Left lung (tissue), 10 donors: ENCODE measurements around the gene CCDC102A. TPM values are rescaled to one million over a fixed set of nuclear protein-coding genes. Genes with fewer than 3 reads are reported as not detected.

ENCODE experiments used
- ATAC-seq: fragments of 200-7000 bp; cut with Tn5 transposase; one replicate; pipeline ENCODE4 v1.9.1; 2020; ENCODE audit warnings: moderate library complexity
- DNase-seq, 4 donors: peaks; one replicate each; pipeline ENCODE4 v3.0.0-alpha.2; 2013 to 2020
- H3K27ac ChIP-seq, 2 donors: fragments of 200-600 bp; sonication (generic) in 1 of 2; one replicate each; pipeline versions ENCODE4 v1.5.0 to v1.8.0; 2020 to 2021
- H3K27me3 ChIP-seq, 2 donors: fragments of 200-600 bp; sonication (generic) in 1 of 2; one replicate each; pipeline versions ENCODE4 v1.5.0 to v1.8.0; 2020 to 2021
- H3K36me3 ChIP-seq, 2 donors: fragments of 200-600 bp; sonication (generic) in 1 of 2; one replicate each; pipeline versions ENCODE4 v1.5.0 to v1.8.0; 2020 to 2021
- H3K4me1 ChIP-seq, 2 donors: fragments of 200-600 bp; one replicate each; pipeline ENCODE4 v1.8.0; 2021
- H3K4me3 ChIP-seq, 2 donors: fragments of 200-600 bp; sonication (generic) in 1 of 2; one replicate each; pipeline versions ENCODE4 v1.5.0 to v1.8.0; 2020 to 2021; ENCODE audit warnings: mild to moderate bottlenecking in 1 of 2
- H3K9me3 ChIP-seq, 2 donors: fragments of 200-600 bp; sonication (generic) in 1 of 2; one replicate each; pipeline versions ENCODE4 v1.5.0 to v1.8.0; 2020 to 2021
- intact Hi-C, 2 donors: fragments of 100-400 bp; cut with DNase I; formaldehyde crosslinking; loops; one replicate each; pipeline versions ENCODE4 v1.11.2 to v1.14.2; 2022
- polyA plus RNA-seq, 6 donors: library from polyadenylated mRNA; unstranded; fragments of 120-200 nt; gene quantifications; one replicate each; pipeline ENCODE4 v1.2.1, GENCODE V29; 2013; ENCODE audit not compliant: insufficient read length in 6 of 6
- total RNA-seq, 2 donors: library from RNA; stranded (reverse); fragmentation: NEBNext Ultra II Directional; extraction: Animal tissue kit (Norgen Biotek cat#: 25700); gene quantifications; one replicate each; pipeline ENCODE4 v1.2.1, GENCODE V29; 2021
- TF ChIP-seq, protein P1 (sequence below), 2 donors: fragments of 200-600 bp; sonication (generic) in 1 of 2; IDR thresholded peaks; one replicate each; pipeline versions ENCODE4 v1.5.0 to v1.8.0; 2021; ENCODE audit warnings: antibody characterized with exemption in 2 of 2
- donor health status: DM: no; HTN: yes; CAD: no.
- donor health status: DM: no; HTN: no; CAD: no.

CCDC102A gene
- total and polyA plus RNA-seq, 8 donors: 5.2 to 18.4 (median 13.0) TPM

DNA sequence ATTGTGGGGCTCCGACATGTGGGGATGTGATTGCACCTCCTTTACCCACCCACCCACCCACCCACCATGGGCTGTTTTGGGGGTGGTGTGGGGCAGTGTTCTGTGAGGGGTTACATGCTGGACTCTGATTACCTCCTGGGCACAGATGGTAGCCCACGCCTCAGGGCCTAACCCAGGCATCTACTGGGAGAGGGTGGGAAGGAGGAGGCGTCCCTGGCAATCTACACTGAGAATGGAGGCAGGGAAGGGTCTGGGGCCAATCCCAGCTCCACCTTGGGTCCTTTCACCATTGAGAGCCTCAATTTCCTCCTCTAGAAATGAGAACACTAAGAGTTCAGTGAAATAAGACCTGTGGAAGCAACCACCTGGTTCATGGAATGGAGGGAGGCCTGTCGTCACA is 38.3 kb downstream of the CCDC102A start:
- intact Hi-C loops: no loop called here
- Histone ChIP-seq H3K27me3 (no peaks in the 10 kb centered on the region), H3K4me1 (peaks cover 3 to 4% of the 10 kb centered on the region in 2 donors), H3K36me3 (no peaks in the 10 kb centered on the region), H3K4me3 (no peak overlapping the region), H3K9me3 (no peaks in the 10 kb centered on the region), H3K27ac (no peak overlapping the region)
- TF ChIP-seq, protein P1, sequence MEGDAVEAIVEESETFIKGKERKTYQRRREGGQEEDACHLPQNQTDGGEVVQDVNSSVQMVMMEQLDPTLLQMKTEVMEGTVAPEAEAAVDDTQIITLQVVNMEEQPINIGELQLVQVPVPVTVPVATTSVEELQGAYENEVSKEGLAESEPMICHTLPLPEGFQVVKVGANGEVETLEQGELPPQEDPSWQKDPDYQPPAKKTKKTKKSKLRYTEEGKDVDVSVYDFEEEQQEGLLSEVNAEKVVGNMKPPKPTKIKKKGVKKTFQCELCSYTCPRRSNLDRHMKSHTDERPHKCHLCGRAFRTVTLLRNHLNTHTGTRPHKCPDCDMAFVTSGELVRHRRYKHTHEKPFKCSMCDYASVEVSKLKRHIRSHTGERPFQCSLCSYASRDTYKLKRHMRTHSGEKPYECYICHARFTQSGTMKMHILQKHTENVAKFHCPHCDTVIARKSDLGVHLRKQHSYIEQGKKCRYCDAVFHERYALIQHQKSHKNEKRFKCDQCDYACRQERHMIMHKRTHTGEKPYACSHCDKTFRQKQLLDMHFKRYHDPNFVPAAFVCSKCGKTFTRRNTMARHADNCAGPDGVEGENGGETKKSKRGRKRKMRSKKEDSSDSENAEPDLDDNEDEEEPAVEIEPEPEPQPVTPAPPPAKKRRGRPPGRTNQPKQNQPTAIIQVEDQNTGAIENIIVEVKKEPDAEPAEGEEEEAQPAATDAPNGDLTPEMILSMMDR (IDR thresholded peaks at IDR 0.05): no peak
- ATAC-seq (no peak), DNase-seq (peak in 1 of 4 donors; percentile 4)

DNA sequence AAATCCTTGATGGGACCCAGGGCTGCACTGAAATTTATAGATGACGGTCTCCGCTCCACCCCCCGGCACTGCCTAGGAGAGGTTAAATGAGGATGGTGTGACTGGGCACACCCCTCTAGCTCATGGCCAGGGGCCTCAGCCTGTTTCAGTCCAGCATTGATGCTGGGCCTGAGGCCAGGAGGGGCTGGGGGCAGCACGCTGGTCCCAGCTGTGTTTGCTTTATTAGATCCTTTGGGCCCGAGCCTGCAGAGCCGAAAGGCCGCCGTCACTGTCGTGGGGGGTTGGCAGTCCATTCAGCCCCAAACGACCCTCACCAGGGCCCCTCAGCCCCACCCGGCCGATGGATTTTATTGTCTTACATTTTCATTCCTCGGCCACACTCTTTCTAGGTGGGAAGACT is 39.2 kb downstream of the CCDC102A start:
- Histone ChIP-seq H3K4me1 (peaks cover 0 to 3% of the 10 kb centered on the region in 2 donors), H3K4me3 (no peak overlapping the region), H3K27ac (no peak overlapping the region), H3K36me3 (no peaks in the 10 kb centered on the region), H3K9me3 (no peaks in the 10 kb centered on the region), H3K27me3 (no peaks in the 10 kb centered on the region)
- intact Hi-C loops: no loop called here
- TF ChIP-seq, protein P1 (IDR thresholded peaks at IDR 0.05): no peak
- DNase-seq (peak in 1 of 4 donors; percentile 71), ATAC-seq (no peak)

DNA sequence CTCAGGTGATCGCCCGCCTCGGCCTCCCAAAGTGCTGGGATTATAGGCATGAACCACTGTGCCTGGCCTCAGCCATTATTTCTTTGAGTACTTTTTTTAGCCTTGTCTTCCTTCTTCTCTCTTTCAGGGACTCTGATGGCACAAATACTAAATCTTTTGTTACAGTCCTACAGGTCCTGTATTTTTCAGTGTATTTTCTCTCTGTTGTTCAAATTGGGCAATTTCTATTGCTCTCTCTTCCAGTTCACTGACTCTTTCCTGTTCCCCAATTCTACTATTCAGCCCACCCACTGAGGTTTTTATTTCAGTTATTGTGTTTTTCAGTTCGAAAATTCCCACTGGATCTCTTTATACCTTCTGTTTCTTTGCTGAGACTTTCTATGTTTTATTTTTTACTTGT is 42.6 kb downstream of the CCDC102A start:
- DNase-seq (no peak), ATAC-seq (no peak)
- Histone ChIP-seq H3K9me3 (no peaks in the 10 kb centered on the region), H3K27me3 (no peaks in the 10 kb centered on the region), H3K27ac (no peak overlapping the region), H3K36me3 (no peaks in the 10 kb centered on the region), H3K4me3 (no peak overlapping the region), H3K4me1 (no peaks in the 10 kb centered on the region)
- TF ChIP-seq, protein P1 (IDR thresholded peaks at IDR 0.05): no peak
- intact Hi-C loops: no loop called here

DNA sequence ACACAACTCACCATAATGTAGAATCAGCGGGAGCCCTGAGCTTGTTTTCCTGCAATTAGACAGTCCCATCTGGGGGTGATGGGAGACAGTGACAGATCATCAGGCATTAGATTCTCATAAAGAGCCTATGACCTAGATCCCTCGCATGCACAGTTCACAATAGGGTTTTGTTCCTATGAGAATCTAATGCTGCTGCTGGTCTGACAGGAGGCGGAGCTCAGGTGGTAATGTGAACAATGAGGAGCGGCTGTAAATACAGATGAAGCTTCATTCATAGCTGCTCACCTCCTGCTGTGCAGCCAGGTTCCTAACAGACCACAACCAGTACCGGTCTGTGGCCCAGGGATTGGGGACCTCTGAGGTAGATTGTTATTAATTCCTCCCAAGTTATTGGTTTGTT is 47.1 kb downstream of the CCDC102A start:
- TF ChIP-seq, protein P1 (IDR thresholded peaks at IDR 0.05): no peak
- Histone ChIP-seq H3K4me1 (peaks cover 13 to 25% of the 10 kb centered on the region in 2 donors), H3K27ac (no peak overlapping the region), H3K36me3 (no peaks in the 10 kb centered on the region), H3K9me3 (no peaks in the 10 kb centered on the region), H3K4me3 (no peak overlapping the region), H3K27me3 (peaks cover 0 to 12% of the 10 kb centered on the region in 2 donors)
- ATAC-seq (no peak), DNase-seq (peak in 1 of 4 donors; percentile 2)
- intact Hi-C loops: no loop called here

DNA sequence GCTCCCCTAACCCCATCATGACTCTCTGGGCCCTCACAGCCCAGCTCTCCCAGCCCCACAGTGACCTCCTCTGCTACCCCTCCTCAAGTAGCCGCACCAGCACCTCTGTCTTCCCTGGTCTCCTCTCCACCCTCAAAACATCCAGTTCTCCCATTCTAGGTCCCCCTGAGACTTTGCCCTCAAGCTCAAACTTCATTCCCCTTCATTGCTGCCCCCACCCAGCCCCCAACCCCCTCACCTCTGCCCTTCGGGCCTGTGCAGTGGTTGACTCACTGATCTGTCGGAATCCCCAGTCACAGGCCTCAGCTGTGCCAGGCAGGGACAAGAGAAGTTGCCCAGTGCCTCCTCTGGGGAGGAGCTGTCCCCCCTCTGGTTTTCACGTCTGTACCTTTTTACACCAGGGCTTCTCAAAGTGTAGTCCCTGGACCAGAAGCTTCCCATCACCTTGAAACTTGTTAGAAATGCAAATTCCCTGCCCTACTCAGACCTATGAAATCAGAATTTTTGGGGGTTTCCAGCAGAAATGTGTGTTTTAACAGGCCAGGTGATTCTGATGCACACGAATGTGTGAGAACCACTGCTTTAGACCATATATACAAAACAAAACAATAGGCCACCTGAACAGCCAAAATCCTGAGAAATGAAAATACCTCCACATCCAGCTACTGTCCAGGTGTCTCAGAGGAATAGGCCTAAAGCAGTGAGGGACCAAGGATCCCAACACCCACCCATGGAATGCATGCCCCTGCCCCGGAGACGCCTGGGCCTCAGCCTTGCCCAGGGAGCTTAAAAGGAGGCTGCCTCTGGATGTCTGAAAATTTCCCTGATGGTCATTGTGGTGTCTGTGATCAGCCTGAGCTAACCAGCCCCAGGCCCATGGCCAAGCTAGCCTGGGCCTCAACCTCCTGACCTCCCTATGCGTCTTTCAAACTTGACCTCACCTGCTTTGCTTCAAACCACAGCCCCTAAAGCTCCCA is 49.2 kb downstream of the CCDC102A start:
- Histone ChIP-seq H3K4me3 (peak overlapping the region in 1 of 2 donors; percentile 64), H3K27me3 (peaks cover 0 to 12% of the 10 kb centered on the region in 2 donors), H3K4me1 (peaks cover 13 to 25% of the 10 kb centered on the region in 2 donors), H3K9me3 (no peaks in the 10 kb centered on the region), H3K27ac (peak overlapping the region in 1 of 2 donors; percentile 13), H3K36me3 (no peaks in the 10 kb centered on the region)
- intact Hi-C loops: no loop called here
- DNase-seq (peak in 1 of 4 donors; percentile 29), ATAC-seq (no peak)
- TF ChIP-seq, protein P1 (IDR thresholded peaks at IDR 0.05): no peak
